CD14-positive monocyte (primary cell): ENCODE results near the gene GDF11. TPM values are rescaled to one million over a fixed set of nuclear protein-coding genes. Genes with fewer than 3 reads are reported as not detected.

Experiments used
- DNase-seq, 3 donors: peaks; one replicate each; pipeline ENCODE4 v3.0.0-alpha.2; 2011 to 2022
- H2AFZ ChIP-seq: 2 replicates; pipeline ENCODE4 v1.6.0; 2012; ENCODE audit warnings: mild to moderate bottlenecking, low read depth, low read length, inconsistent platforms; ENCODE audit not compliant: insufficient read depth, poor library complexity, severe bottlenecking
- H3K27ac ChIP-seq, 2 donors: 1 replicate in 1 of 2; 2 replicates in 1 of 2; pipeline ENCODE4 v1.5.1; 2012 to 2013; ENCODE audit warnings: low read length in 2 of 2, control low read depth in 1 of 2, inconsistent platforms in 1 of 2, low read depth in 1 of 2, mild to moderate bottlenecking in 1 of 2
- H3K27me3 ChIP-seq, 2 donors: one replicate each; pipeline versions ENCODE4 v1.6.0 to v1.6.1; 2011 to 2013; ENCODE audit warnings: low read length in 2 of 2; ENCODE audit not compliant: control insufficient read depth in 2 of 2, insufficient read depth in 2 of 2
- H3K36me3 ChIP-seq, 2 donors: replicated peaks in 1 of 2; 1 replicate in 1 of 2; 2 replicates in 1 of 2; pipeline versions ENCODE4 v1.5.1 to v1.6.1; 2012 to 2013; ENCODE audit warnings: low read length in 2 of 2, control low read depth in 1 of 2, inconsistent platforms in 1 of 2, mild to moderate bottlenecking in 1 of 2; ENCODE audit not compliant: insufficient read depth in 2 of 2, control insufficient read depth in 1 of 2
- H3K4me1 ChIP-seq, 2 donors: 1 replicate in 1 of 2; 2 replicates in 1 of 2; pipeline versions ENCODE4 v1.5.1 to v1.6.1; 2012 to 2013; ENCODE audit warnings: low read length in 2 of 2, control low read depth in 1 of 2, inconsistent platforms in 1 of 2, mild to moderate bottlenecking in 1 of 2, moderate library complexity in 1 of 2; ENCODE audit not compliant: insufficient read depth in 2 of 2, control insufficient read depth in 1 of 2
- H3K4me2 ChIP-seq: replicated peaks from 2 replicates; pipeline ENCODE3; 2012; ENCODE audit warnings: low read length, moderate library complexity, mild to moderate bottlenecking; ENCODE audit not compliant: poor library complexity, severe bottlenecking; ENCODE audit errors: extremely low read depth
- H3K4me3 ChIP-seq, 3 experiments: fragments of 200-600 bp in 1 of 3; sonication (generic) in 1 of 3; replicated peaks in 1 of 3; 1 replicate in 2 of 3; 2 replicates in 1 of 3; pipeline ENCODE4 v1.5.1; 2011 to 2013; ENCODE audit warnings: low read length in 3 of 3, mild to moderate bottlenecking in 3 of 3, control low read depth in 2 of 3, low read depth in 2 of 3, inconsistent platforms in 1 of 3, moderate library complexity in 1 of 3
- H3K79me2 ChIP-seq: 2 replicates; pipeline ENCODE4 v1.6.0; 2012; ENCODE audit warnings: mild to moderate bottlenecking, control low read depth, inconsistent platforms, low read length, moderate library complexity; ENCODE audit not compliant: insufficient read depth
- H3K9ac ChIP-seq: 2 replicates; pipeline ENCODE4 v1.6.0; 2017; ENCODE audit warnings: low read length, mild to moderate bottlenecking; ENCODE audit not compliant: insufficient read depth, poor library complexity, severe bottlenecking
- H3K9me3 ChIP-seq, 2 donors: replicated peaks in 1 of 2; 1 replicate in 1 of 2; 2 replicates in 1 of 2; pipeline versions ENCODE4 v1.5.1 to v1.6.1; 2012 to 2013; ENCODE audit warnings: low read length in 2 of 2, control low read depth in 1 of 2; ENCODE audit not compliant: control insufficient read depth in 1 of 2, insufficient read depth in 1 of 2
- H4K20me1 ChIP-seq: 2 replicates; pipeline ENCODE4 v1.6.0; 2012; ENCODE audit warnings: mild to moderate bottlenecking, low read length, control low read depth, moderate library complexity; ENCODE audit not compliant: insufficient read depth
- H3K27ac Mint-ChIP-seq, 7 donors: one replicate each; pipeline ENCODE4 v1.8.0; 2020; ENCODE audit warnings: mild to moderate bottlenecking in 7 of 7, mixed read lengths in 7 of 7, moderate library complexity in 6 of 7, inconsistent platforms in 2 of 7
- H3K27me3 Mint-ChIP-seq, 3 donors: one replicate each; pipeline ENCODE4 v1.8.0; 2021 to 2022; ENCODE audit warnings: low read depth in 3 of 3, mild to moderate bottlenecking in 3 of 3, mixed read lengths in 3 of 3, moderate library complexity in 3 of 3, inconsistent platforms in 1 of 3
- H3K36me3 Mint-ChIP-seq, 2 donors: one replicate each; pipeline ENCODE4 v1.8.0; 2020; ENCODE audit warnings: mixed read lengths in 2 of 2, inconsistent platforms in 1 of 2, mild to moderate bottlenecking in 1 of 2
- H3K4me1 Mint-ChIP-seq: one replicate; pipeline ENCODE4 v1.8.0; 2020; ENCODE audit warnings: mild to moderate bottlenecking, mixed read lengths
- H3K4me3 Mint-ChIP-seq, 2 donors: one replicate each; pipeline ENCODE4 v1.8.0; 2020; ENCODE audit warnings: mild to moderate bottlenecking in 2 of 2, mixed read lengths in 2 of 2, moderate library complexity in 1 of 2
- H3K9me3 Mint-ChIP-seq, 7 donors: one replicate each; pipeline ENCODE4 v1.8.0; 2020 to 2022; ENCODE audit warnings: mixed read lengths in 7 of 7, mild to moderate bottlenecking in 6 of 7, moderate library complexity in 6 of 7, inconsistent platforms in 2 of 7
- WGBS: methylation state at CpG from one replicate; pipeline ENCODE4 v1.1.5; 2013; ENCODE audit warnings: missing lambda C conversion rate; ENCODE audit not compliant: insufficient coverage; 5-methylcytosine and 5-hydroxymethylcytosine counted together
- intact Hi-C, 2 donors: fragments of 100-400 bp; cut with micrococcal nuclease; formaldehyde crosslinking; loops; one replicate each; pipeline versions ENCODE4 v1.15.0 to v1.15.1; 2023
- polyA plus RNA-seq, 3 donors: library from polyadenylated mRNA; depleted of rRNA in 1 of 3; unstranded in 2 of 3; stranded (reverse) in 1 of 3; fragments of 300-500 nt in 2 of 3; fragments of >200 nt in 1 of 3; fragmentation: Illumina TruSeq in 2 of 3; gene quantifications; 1 replicate in 2 of 3; 2 replicates in 1 of 3; pipeline ENCODE4 v1.2.3, GENCODE V29; 2012 to 2021
- TF ChIP-seq, protein P1 (sequence below): fragments of 200-600 bp; IDR thresholded peaks from one replicate; pipeline ENCODE4 v1.8.0; 2022; ENCODE audit warnings: antibody characterized with exemption, mild to moderate bottlenecking

The GDF11 gene
- polyA plus RNA-seq, 3 donors: 0.08 to 0.09 (median 0.09) TPM

- Mint-ChIP-seq H3K36me3 (peaks cover 56 to 78% of the 10 kb centered on the region in 2 donors), H3K4me3 (no peak overlapping the region), H3K9me3 (no peaks in the 10 kb centered on the region), H3K27ac (peak overlapping the region in 1 of 7 donors; percentile 26), H3K4me1 (peaks cover 4% of the 10 kb centered on the region), H3K27me3 (peaks cover 0 to 2% (median 0%) of the 10 kb centered on the region in 3 donors)
- no peaks in the 10 kb centered on the region for H3K9me3 ChIP-seq
- H3K4me2 ChIP-seq: no peak overlapping the region
- H3K79me2 ChIP-seq: peaks cover 2% of the 10 kb centered on the region
- no peak overlapping the region for H3K27ac ChIP-seq
- H4K20me1 ChIP-seq: peaks cover 3% of the 10 kb centered on the region
- intact Hi-C loops: no loop called here
- no CpG with 5 or more reads among the region's 6 CpGs for WGBS
- DNase-seq: no peak
- H3K27me3 ChIP-seq: no peaks in the 10 kb centered on the region
- H3K4me1 ChIP-seq: no peaks in the 10 kb centered on the region
- H3K36me3 ChIP-seq: peaks cover 55 to 92% of the 10 kb centered on the region in 2 donors
- H3K4me3 ChIP-seq: no peak overlapping the region
- TF ChIP-seq, protein P1, sequence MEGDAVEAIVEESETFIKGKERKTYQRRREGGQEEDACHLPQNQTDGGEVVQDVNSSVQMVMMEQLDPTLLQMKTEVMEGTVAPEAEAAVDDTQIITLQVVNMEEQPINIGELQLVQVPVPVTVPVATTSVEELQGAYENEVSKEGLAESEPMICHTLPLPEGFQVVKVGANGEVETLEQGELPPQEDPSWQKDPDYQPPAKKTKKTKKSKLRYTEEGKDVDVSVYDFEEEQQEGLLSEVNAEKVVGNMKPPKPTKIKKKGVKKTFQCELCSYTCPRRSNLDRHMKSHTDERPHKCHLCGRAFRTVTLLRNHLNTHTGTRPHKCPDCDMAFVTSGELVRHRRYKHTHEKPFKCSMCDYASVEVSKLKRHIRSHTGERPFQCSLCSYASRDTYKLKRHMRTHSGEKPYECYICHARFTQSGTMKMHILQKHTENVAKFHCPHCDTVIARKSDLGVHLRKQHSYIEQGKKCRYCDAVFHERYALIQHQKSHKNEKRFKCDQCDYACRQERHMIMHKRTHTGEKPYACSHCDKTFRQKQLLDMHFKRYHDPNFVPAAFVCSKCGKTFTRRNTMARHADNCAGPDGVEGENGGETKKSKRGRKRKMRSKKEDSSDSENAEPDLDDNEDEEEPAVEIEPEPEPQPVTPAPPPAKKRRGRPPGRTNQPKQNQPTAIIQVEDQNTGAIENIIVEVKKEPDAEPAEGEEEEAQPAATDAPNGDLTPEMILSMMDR: no peak
- no peak overlapping the region for H3K9ac ChIP-seq
- H2AFZ ChIP-seq: no peak overlapping the region
Measured at GRCh38 chr12:55760663-55761062, 17.7 kb downstream of the GDF11 start.

DNA sequence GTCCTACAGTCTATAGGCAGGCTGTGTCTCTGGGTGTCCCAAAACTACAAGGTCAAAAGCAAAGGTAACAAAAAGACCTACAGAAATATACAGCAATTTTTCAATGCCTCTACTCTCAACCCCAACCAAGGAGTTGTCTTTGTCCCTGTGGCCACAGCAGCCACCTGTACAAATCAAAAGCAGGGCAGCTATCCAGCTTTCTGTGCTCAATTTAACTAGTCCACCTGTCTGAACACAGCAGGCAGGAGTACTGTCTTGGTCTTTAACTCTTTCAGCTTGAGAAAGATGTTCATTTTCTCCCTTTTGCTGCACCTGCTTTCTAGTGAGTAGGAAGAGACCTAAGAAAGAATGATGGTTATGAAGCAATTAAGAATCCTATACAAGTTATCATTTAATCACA is 19.7 kb downstream of the GDF11 start:
- Mint-ChIP-seq H3K4me1 (peaks cover 4% of the 10 kb centered on the region), H3K9me3 (no peaks in the 10 kb centered on the region), H3K36me3 (peaks cover 55 to 77% of the 10 kb centered on the region in 2 donors), H3K27ac (no peak overlapping the region), H3K27me3 (peaks cover 0 to 2% (median 0%) of the 10 kb centered on the region in 3 donors), H3K4me3 (no peak overlapping the region)
- Histone ChIP-seq H4K20me1 (peaks cover 15% of the 10 kb centered on the region), H3K4me2 (no peak overlapping the region), H2AFZ (no peak overlapping the region), H3K27ac (no peak overlapping the region), H3K9me3 (no peaks in the 10 kb centered on the region), H3K79me2 (peaks cover 3% of the 10 kb centered on the region), H3K4me3 (no peak overlapping the region), H3K36me3 (peaks cover 46 to 88% of the 10 kb centered on the region in 2 donors), H3K9ac (no peak overlapping the region), H3K27me3 (no peaks in the 10 kb centered on the region), H3K4me1 (no peaks in the 10 kb centered on the region)
- DNase-seq: no peak
- TF ChIP-seq, protein P1: no peak
- intact Hi-C loops: no loop called here
